AG08395 (cell line): Measurements from ENCODE around the gene ACP7.
"Not testable (repeated sequence)": the region's sequence is repeated elsewhere in the genome, so short reads cannot be mapped to it uniquely, and the experiment has no call there.

Experiments used
- DNase-seq: peaks from one replicate; pipeline ENCODE4 v3.0.0; 2012; ENCODE audit warnings: mixed read lengths, low spot score

ACP7 gene, protein sequence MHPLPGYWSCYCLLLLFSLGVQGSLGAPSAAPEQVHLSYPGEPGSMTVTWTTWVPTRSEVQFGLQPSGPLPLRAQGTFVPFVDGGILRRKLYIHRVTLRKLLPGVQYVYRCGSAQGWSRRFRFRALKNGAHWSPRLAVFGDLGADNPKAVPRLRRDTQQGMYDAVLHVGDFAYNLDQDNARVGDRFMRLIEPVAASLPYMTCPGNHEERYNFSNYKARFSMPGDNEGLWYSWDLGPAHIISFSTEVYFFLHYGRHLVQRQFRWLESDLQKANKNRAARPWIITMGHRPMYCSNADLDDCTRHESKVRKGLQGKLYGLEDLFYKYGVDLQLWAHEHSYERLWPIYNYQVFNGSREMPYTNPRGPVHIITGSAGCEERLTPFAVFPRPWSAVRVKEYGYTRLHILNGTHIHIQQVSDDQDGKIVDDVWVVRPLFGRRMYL

GRCh38 chr19:39083983-39084731 lies at the start of gene ACP7:
Gene ACP7, plus strand, starts transcription at chr19:39084368. Its CDS starts 902 bp downstream, at chr19:39085270.
- DNase-seq: no peak

DNA sequence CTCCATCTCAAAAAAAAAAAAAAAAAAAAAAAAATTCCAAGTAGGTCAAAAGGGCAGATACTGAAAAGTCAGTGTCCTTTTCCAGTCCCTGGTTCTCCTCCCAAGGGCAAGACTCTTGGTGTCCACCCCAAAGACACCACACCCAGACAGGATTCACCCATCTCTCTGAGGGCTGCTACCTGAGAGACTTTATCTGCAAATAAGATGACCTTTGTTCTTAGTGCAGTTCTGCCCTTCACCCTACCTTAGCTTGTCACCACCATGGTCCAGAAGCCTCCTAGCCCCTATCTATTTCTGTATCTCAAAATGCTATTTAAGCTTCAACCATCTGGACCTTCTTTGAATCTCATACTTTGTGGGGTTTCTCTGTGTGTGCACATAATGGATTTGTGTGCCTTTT lies 47.6 kb upstream of the ACP7 start:
- no peak for DNase-seq

GRCh38 chr19:39037194-39037593 lies 47.0 kb upstream of the ACP7 start:
- no peak for DNase-seq

DNA sequence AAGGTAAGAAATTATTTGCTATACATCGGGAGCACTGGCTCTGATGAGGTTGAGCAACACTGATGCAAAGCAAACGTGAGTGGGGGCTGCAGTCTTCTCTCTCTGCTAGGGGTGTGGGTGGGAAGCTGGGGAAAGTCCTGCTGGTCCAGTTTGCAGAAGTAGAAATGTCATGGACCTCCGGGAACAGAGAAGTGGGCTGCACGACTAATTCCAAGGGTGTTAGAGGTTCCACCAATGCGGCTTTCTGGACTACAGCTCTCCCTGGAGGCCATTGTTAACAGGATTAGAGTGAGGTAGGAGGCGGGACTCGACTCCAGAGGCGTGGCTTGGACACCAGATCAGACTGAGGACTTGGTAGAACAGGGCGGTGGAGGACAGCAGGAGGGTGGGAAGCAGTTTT lies 46.1 kb upstream of the ACP7 start:
- peak; percentile 77 for DNase-seq

- no peak for DNase-seq
These were observed 38.7 kb upstream of the ACP7 start for GRCh38 chr19:39045506-39045905.

DNA sequence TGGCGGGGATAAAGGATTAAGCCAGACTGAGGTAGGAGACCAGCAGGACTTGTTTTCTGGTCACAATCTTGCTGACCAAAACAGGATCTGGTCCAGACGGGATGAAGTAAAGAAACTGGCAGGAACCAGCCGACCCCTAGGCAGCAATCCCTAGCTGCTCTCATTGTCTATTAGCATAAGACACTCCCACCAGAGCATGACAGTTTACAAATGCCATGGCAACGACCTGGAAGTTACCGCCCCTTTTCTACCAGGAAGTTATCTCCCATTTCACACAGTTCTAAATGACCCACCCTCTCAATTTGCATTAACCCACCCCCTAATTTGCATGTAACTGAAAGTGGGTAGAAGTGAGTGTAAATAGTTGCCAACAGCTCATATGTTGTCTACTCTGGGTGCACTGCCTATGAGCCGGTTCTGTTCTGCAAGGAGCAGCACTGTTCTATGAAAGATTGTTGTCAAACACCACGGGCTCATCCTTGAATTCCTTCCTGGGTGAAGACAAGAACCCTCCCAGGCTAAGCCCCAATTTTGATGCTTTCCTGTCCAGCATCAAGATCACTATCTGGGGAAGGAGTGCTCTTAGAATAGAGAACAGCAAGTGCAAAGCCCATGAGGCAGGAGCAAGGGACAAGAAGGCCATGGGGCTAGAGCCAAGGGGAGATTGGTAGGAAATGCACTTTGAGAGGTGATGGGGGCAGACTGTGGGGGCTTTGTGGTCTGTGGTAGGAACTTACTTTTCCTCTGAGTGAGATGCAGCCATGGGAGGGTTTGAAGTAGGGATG lies 37.9 kb upstream of the ACP7 start:
- DNase-seq: no peak

GRCh38 chr19:39047073-39047472 lies 37.1 kb upstream of the ACP7 start:
- DNase-seq: no peak

- DNase-seq: peak; percentile 53
These were observed 31.9 kb upstream of the ACP7 start for GRCh38 chr19:39052243-39052746.

DNA sequence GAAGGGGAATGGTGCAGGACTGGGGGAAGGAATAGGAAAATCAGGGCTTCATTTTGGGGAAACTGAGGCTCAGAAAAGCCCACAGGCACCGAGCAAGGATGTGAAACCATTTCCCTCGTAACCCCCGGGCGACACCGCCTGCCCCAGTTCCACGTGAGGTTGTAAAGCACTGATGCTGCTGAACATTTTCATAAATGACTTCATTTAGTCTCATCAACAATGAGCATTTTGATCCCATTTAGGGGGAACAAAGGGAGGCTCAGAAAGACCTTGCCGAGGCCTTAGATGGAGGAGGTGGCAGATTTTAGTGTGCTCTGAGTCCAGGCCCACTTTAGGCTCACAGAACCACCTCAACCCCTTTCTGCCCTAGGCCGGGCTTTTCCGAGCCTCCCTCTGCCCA lies 31.3 kb upstream of the ACP7 start:
- no peak for DNase-seq

GRCh38 chr19:39053276-39054090 lies 30.7 kb upstream of the ACP7 start:
- DNase-seq: no peak

DNA sequence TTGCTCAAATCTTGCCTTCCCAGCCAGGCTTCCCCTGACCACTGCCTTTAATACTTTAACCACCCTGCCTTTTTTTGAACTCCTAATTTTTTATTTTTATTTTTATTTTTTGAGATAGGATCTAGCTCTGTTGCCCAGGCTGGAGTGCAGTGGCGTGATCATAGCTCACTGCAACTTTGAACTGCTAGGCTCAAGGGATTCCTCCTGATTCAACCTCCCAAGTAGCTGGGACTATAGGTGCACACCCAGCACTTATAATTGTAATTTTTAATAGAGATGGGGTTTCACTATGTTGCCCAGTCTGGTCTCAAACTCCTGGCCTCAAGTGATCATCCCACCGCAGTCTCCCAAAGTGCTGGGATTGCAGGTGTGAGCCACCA lies 30.1 kb upstream of the ACP7 start:
- no peak for DNase-seq

GRCh38 chr19:39057615-39058014 lies 26.6 kb upstream of the ACP7 start:
- DNase-seq: no peak

DNA sequence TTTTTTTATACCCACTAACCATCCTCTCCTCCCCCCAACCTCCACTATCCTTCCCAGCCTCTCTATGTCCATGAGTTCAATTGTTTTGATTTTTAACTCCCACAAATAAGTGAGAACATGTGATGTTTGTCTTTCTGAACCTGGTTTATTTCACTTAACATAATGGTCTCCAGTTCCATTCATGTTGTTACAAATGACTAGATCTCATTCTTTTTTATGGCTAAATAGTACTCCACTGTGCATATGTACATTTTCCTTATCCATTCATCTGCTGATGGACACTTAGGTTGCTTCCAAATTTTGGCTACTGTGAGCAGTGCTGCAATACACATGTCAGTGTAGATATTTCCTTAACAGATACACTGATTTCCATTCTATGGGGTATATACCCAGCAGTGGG lies 24.9 kb upstream of the ACP7 start:
- DNase-seq: no peak

DNA sequence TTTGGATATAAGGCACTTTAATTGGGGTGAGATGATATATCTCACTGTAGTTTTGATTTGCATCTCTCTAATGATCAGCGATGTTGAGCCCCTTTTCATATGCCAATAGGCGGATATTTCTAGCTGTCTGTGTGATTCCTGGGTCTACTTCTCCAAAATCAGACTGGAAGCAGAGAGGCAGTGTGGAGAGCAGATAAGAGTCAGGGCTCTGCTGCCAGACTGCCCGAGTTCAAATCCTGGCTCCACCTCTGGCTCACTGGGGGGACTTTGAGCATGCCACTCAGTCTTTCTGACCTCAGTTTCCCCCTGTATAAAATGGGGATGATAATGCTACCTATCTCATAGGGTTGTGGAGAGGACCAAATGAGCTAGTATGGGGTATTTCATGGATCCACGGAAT lies 24.0 kb upstream of the ACP7 start:
- no peak for DNase-seq

GRCh38 chr19:39064405-39064804 lies 19.8 kb upstream of the ACP7 start:
- DNase-seq: no peak

- DNase-seq: no peak
These were observed 18.2 kb upstream of the ACP7 start for GRCh38 chr19:39065928-39066327.

DNA sequence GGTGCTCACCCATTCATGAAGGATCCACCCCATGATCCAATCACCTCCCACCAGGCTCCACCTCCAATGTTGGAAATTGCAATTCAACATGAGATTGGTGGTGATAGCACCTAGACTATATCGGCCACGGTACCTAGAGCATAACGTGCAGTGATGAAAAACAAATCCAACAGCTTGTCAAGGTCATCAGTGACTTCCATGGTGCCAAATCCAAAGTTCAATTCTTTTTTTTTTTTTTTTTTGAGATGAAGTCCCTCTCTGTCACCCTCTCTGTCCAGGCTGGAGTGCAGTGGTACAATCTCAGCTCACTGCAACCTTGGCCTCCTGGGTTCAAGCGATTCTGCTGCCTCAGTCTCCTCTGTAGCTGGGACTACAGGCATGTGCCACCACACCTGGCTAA lies 17.1 kb upstream of the ACP7 start:
- no peak for DNase-seq

DNA sequence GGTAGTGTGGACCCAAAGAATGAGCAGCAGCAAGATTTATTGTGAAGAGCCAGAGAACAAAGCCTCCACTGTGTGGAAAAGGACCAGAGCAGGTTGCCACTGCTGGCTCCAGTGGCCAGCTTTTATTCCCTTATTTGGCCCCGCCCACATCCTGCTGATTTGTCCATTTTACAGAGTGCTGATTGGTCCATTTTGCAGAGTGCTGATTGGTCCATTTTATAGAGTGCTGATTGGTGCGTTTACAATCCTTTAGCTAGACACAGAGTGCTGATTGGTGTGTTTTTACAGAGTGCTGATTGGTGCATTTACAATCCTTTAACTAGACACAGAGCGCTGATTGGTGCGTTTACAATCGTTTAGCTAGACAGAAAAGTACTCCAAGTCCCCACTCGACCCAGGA lies 15.9 kb upstream of the ACP7 start:
- DNase-seq: not testable (repeated sequence)

- DNase-seq: no peak
These were observed 13.3 kb upstream of the ACP7 start for GRCh38 chr19:39070888-39071287.

- DNase-seq: no peak
These were observed 9.9 kb upstream of the ACP7 start for GRCh38 chr19:39074205-39074692.

- no peak for DNase-seq
These were observed 9.2 kb upstream of the ACP7 start for GRCh38 chr19:39074942-39075341.
